T47D (cell line): Measurements from ENCODE around the gene P2RX7.
"Not testable (repeated sequence)": the region's sequence is repeated elsewhere in the genome, so short reads cannot be mapped to it uniquely, and the experiment has no call there.

ENCODE experiments used
- DNase-seq, 2 experiments: peaks; one replicate each; pipeline versions ENCODE4 v3.0.0 to v3.0.0-alpha.2; 2011 to 2012; ENCODE audit warnings: low read depth in 1 of 2, low spot score in 1 of 2
- JUND ChIP-seq: IDR thresholded peaks from 2 replicates; pipeline ENCODE4 v1.6.1; 2012; ENCODE audit warnings: low read depth
- in situ Hi-C: cut with HindIII; loops from 2 replicates; pipeline ENCODE4 v1.10.0; 2016; ENCODE audit warnings: low sequenced_read_pairs, low pct_unique_long_range_greater_than_20kb

The P2RX7 gene

GRCh38 chr12:121130866-121131373 is 1.8 kb upstream of the P2RX7 start:
- in situ Hi-C loops, result no loop called here
- TF ChIP-seq JUND, result no peak
- no peak for DNase-seq

GRCh38 chr12:121131941-121132341 is 735 bp upstream of the P2RX7 start:
- DNase-seq, result peak; percentile 27 to 44
- in situ Hi-C loops, result no loop called here
- TF ChIP-seq JUND, result no peak

- no peak for DNase-seq
- in situ Hi-C loops, result no loop called here
- no peak for TF ChIP-seq JUND
Observed at GRCh38 chr12:121133838-121134237, 1.2 kb downstream of the P2RX7 start.

- no peak for DNase-seq
- no peak for TF ChIP-seq JUND
- in situ Hi-C loops, result no loop called here
Observed at GRCh38 chr12:121135320-121135719, 2.6 kb downstream of the P2RX7 start.

GRCh38 chr12:121137512-121137911 is 4.8 kb downstream of the P2RX7 start:
- DNase-seq, result no peak
- TF ChIP-seq JUND, result no peak
- in situ Hi-C loops, result no loop called here

- TF ChIP-seq JUND, result no peak
- DNase-seq, result no peak
- in situ Hi-C loops, result no loop called here
Observed at GRCh38 chr12:121138284-121138683, 5.6 kb downstream of the P2RX7 start.

GRCh38 chr12:121139286-121139685 is 6.6 kb downstream of the P2RX7 start:
- DNase-seq, result no peak
- TF ChIP-seq JUND, result no peak
- in situ Hi-C loops, result no loop called here

- in situ Hi-C loops, result no loop called here
- no peak for DNase-seq
- no peak for TF ChIP-seq JUND
Observed at GRCh38 chr12:121142171-121142950, 9.7 kb downstream of the P2RX7 start.

GRCh38 chr12:121144416-121144914 is 11.8 kb downstream of the P2RX7 start:
- in situ Hi-C loops, result no loop called here
- DNase-seq, result no peak
- TF ChIP-seq JUND, result no peak

- no peak for TF ChIP-seq JUND
- in situ Hi-C loops, result no loop called here
- DNase-seq, result no peak
Observed at GRCh38 chr12:121145221-121145620, 12.5 kb downstream of the P2RX7 start.

GRCh38 chr12:121149289-121149688 is 16.6 kb downstream of the P2RX7 start:
- in situ Hi-C loops, result not testable (repeated sequence)

GRCh38 chr12:121154793-121155375 is 22.2 kb downstream of the P2RX7 start:
- in situ Hi-C loops, result no loop called here
- no peak for DNase-seq
- no peak for TF ChIP-seq JUND

More at GRCh38 chr12:121149289-121149688, 16.6 kb downstream of the P2RX7 start:
- not testable (repeated sequence) for DNase-seq

- in situ Hi-C loops, result no loop called here
- TF ChIP-seq JUND, result no peak
- no peak for DNase-seq
Observed at GRCh38 chr12:121156365-121156764, 23.7 kb downstream of the P2RX7 start.

GRCh38 chr12:121158085-121158484 is 25.4 kb downstream of the P2RX7 start:
- TF ChIP-seq JUND, result no peak
- in situ Hi-C loops, result no loop called here
- no peak for DNase-seq

- DNase-seq, in situ Hi-C loops: not testable (repeated sequence)
Observed at GRCh38 chr12:121158728-121159351, 26.2 kb downstream of the P2RX7 start.
